Mesendoderm (in vitro differentiated cells): ENCODE measurements around the gene SYNGAP1.
A peak's percentile ranks its signal among the peaks of the same experiment; 100 is the strongest.

Experiments used
- DNase-seq: peaks from one replicate; pipeline ENCODE4 v3.0.0; 2013
- H2AK5ac ChIP-seq: 2 replicates; pipeline ENCODE4 v1.6.1; 2013; ENCODE audit warnings: low read length, inconsistent platforms
- H2BK120ac ChIP-seq: 2 replicates; pipeline ENCODE4 v1.6.1; 2013; ENCODE audit warnings: low read depth, mild to moderate bottlenecking, low read length, moderate library complexity, mixed read lengths
- H2BK15ac ChIP-seq: replicated peaks from 2 replicates; pipeline ENCODE4 v1.6.1; 2013; ENCODE audit warnings: low read depth, mild to moderate bottlenecking, moderate library complexity
- H2BK5ac ChIP-seq: 2 replicates; pipeline ENCODE4 v1.6.1; 2013; ENCODE audit warnings: low read length, inconsistent platforms
- H3K18ac ChIP-seq: 2 replicates; pipeline ENCODE4 v1.6.1; 2013; ENCODE audit warnings: mild to moderate bottlenecking, low read length, mixed read lengths
- H3K23ac ChIP-seq: one replicate; pipeline ENCODE4 v1.6.1; 2013; ENCODE audit warnings: low read length
- H3K27ac ChIP-seq: 2 replicates; pipeline ENCODE4 v1.5.1; 2013; ENCODE audit warnings: low read depth, mild to moderate bottlenecking, inconsistent platforms, low read length, moderate library complexity
- H3K27me3 ChIP-seq: 2 replicates; pipeline ENCODE4 v1.6.1; 2013; ENCODE audit warnings: low read length, control low read depth, mild to moderate bottlenecking, inconsistent platforms; ENCODE audit not compliant: insufficient read depth, poor library complexity
- H3K36me3 ChIP-seq: 2 replicates; pipeline ENCODE4 v1.6.1; 2013; ENCODE audit warnings: low read length, inconsistent platforms; ENCODE audit not compliant: control insufficient read depth, insufficient read depth
- H3K4ac ChIP-seq: one replicate; pipeline ENCODE4 v1.6.1; 2013; ENCODE audit warnings: low read depth, mild to moderate bottlenecking, low read length, moderate library complexity
- H3K4me1 ChIP-seq: 2 replicates; pipeline ENCODE4 v1.6.1; 2013; ENCODE audit warnings: low read depth, low read length, inconsistent platforms; ENCODE audit not compliant: control insufficient read depth
- H3K4me2 ChIP-seq: 2 replicates; pipeline ENCODE4 v1.6.1; 2013; ENCODE audit warnings: low read length
- H3K4me3 ChIP-seq: 2 replicates; pipeline ENCODE4 v1.5.1; 2013; ENCODE audit warnings: mild to moderate bottlenecking, low read length
- H3K56ac ChIP-seq: one replicate; pipeline ENCODE4 v1.6.1; 2013; ENCODE audit warnings: low read length
- H3K79me1 ChIP-seq: 2 replicates; pipeline ENCODE4 v1.6.1; 2013; ENCODE audit warnings: low read length, inconsistent platforms
- H3K79me2 ChIP-seq: 2 replicates; pipeline ENCODE4 v1.6.1; 2013; ENCODE audit warnings: mild to moderate bottlenecking, low read length; ENCODE audit not compliant: control insufficient read depth, insufficient read depth
- H3K9ac ChIP-seq: 2 replicates; pipeline ENCODE4 v1.6.1; 2013; ENCODE audit warnings: low read length, inconsistent platforms
- H4K5ac ChIP-seq: one replicate; pipeline ENCODE4 v1.6.1; 2013; ENCODE audit warnings: low read length
- H4K8ac ChIP-seq: one replicate; pipeline ENCODE4 v1.6.1; 2013; ENCODE audit warnings: low read depth, mild to moderate bottlenecking, control low read depth, low read length, moderate library complexity
- WGBS: extraction: QIAGEN DNeasy Blood & Tissue Kit; methylation state at CpG from one replicate; pipeline ENCODE4 v1.1.7; 2013; ENCODE audit warnings: low lambda C conversion rate, missing lambda C conversion rate; ENCODE audit not compliant: insufficient coverage; ENCODE audit errors: extremely low coverage; 5-methylcytosine and 5-hydroxymethylcytosine counted together

The SYNGAP1 gene

DNA sequence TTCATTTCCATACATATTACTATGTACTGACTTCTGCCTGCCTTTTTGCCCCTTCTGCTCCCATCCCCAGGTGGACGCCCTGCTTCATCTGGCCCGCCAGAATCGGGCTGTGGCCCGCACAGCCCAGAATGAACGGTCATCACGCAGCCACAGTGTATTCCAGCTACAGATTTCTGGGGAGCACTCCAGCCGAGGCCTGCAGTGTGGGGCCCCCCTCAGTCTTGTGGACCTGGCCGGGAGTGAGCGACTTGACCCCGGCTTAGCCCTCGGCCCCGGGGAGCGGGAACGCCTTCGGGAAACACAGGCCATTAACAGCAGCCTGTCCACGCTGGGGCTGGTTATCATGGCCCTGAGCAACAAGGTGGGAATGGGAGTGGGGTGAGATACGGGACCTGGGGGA lies 13.7 kb upstream of the SYNGAP1 start:
- Histone ChIP-seq H3K79me2 (no peaks in the 10 kb centered on the region), H3K4me3 (no peak overlapping the region), H4K5ac (no peak overlapping the region), H3K4me1 (no peaks in the 10 kb centered on the region), H3K4ac (no peak overlapping the region), H3K18ac (no peak overlapping the region), H2BK120ac (no peak overlapping the region), H3K27me3 (no peaks in the 10 kb centered on the region), H2AK5ac (no peak overlapping the region), H2BK5ac (no peak overlapping the region), H3K36me3 (peaks cover 26% of the 10 kb centered on the region), H3K56ac (no peak overlapping the region), H3K9ac (no peak overlapping the region), H3K4me2 (no peak overlapping the region), H4K8ac (no peak overlapping the region), H3K79me1 (peaks cover 4% of the 10 kb centered on the region), H3K27ac (no peak overlapping the region), H3K23ac (no peak overlapping the region), H2BK15ac (no peak overlapping the region)
- WGBS: no CpG with 5 or more reads among the region's 17 CpGs
- no peak for DNase-seq

GRCh38 chr6:33407132-33407718 lies 12.6 kb upstream of the SYNGAP1 start:
- H3K36me3 ChIP-seq: peaks cover 26% of the 10 kb centered on the region
- no peaks in the 10 kb centered on the region for H3K27me3 ChIP-seq
- no peak overlapping the region for H2BK15ac ChIP-seq
- no peak overlapping the region for H3K56ac ChIP-seq
- H3K4me1 ChIP-seq: no peaks in the 10 kb centered on the region
- H3K79me1 ChIP-seq: peaks cover 6% of the 10 kb centered on the region
- DNase-seq: no peak
- H3K27ac ChIP-seq: no peak overlapping the region
- H4K8ac ChIP-seq: no peak overlapping the region
- WGBS: no CpG with 5 or more reads among the region's 5 CpGs
- H3K4me2 ChIP-seq: no peak overlapping the region
- H3K9ac ChIP-seq: no peak overlapping the region
- peaks cover 3% of the 10 kb centered on the region for H3K79me2 ChIP-seq
- H3K23ac ChIP-seq: no peak overlapping the region
- no peak overlapping the region for H3K18ac ChIP-seq
- no peak overlapping the region for H4K5ac ChIP-seq
- no peak overlapping the region for H2BK5ac ChIP-seq
- no peak overlapping the region for H2BK120ac ChIP-seq
- no peak overlapping the region for H3K4ac ChIP-seq
- H2AK5ac ChIP-seq: no peak overlapping the region
- no peak overlapping the region for H3K4me3 ChIP-seq

GRCh38 chr6:33410050-33410710 lies 9.7 kb upstream of the SYNGAP1 start:
- Histone ChIP-seq H3K79me2 (peaks cover 3% of the 10 kb centered on the region), H3K56ac (peak overlapping the region; percentile 95), H3K27me3 (no peaks in the 10 kb centered on the region), H3K36me3 (peaks cover 17% of the 10 kb centered on the region), H3K9ac (peak overlapping the region; percentile 80), H4K5ac (no peak overlapping the region), H3K18ac (peak overlapping the region; percentile 93), H2BK15ac (no peak overlapping the region), H2AK5ac (no peak overlapping the region), H2BK5ac (no peak overlapping the region), H3K4me3 (peak overlapping the region; percentile 25), H3K4me2 (peak overlapping the region; percentile 64), H3K4me1 (no peaks in the 10 kb centered on the region), H3K4ac (peak overlapping the region; percentile 93), H3K27ac (peak overlapping the region; percentile 71), H4K8ac (no peak overlapping the region), H3K79me1 (peaks cover 8% of the 10 kb centered on the region), H3K23ac (no peak overlapping the region), H2BK120ac (peak overlapping the region; percentile 10)
- peak; percentile 99 for DNase-seq
- no CpG with 5 or more reads among the region's 65 CpGs for WGBS

DNA sequence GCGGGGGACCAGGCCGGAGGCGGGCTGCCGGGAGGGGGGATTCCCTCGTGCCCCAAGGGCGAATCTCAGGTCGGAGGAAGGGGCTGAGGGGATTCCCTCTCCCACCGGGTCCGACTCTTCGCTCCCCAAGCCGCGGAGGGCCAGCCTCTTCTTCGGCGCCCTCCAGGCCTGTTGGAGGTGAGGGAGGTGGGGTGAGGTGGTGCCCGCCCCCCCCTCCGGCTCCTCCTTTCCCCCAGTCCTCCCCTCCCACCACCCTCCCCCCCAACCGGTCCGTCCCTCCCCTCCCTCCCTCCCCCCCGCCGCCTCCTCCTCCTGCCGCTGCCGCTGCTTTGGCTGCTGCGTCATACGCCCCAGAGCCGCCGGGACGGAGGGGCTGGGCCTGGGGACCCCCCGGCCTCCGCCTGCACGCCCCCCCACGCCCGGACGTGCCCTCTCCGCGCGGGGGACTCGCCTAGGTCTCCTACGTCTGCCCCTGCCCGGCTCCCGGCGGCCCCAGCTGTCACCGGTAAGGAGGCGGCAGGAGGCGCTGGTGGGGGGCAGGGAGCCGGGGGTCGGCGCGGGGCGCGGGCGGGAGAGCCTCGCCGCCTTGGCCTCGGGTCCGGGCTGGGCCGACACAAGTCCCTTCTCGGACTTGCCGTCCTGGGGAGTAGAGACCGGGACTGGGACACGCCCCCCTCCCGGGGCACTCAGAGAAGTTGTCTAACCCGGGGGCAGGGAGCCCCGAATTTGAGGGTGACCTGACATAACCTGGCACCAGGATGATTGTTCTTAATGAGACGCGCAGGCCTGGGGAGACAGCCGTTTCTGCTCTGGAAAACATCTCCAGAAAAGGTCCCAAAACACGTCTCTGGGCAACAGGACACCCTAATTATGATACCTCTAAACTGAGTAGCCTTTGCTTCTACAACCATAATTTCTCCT lies 8.9 kb upstream of the SYNGAP1 start, which contains the start of gene PHF1:
Gene PHF1, plus strand, starts transcription at position 304 of the 921 bp plus-strand sequence. CDS start 1,250 bp downstream, outside the sequence.
- H3K9ac ChIP-seq: peak within 1 kb of the TSS; percentile 81

GRCh38 chr6:33411632-33412005 lies 8.2 kb upstream of the SYNGAP1 start:
- H3K4me1 ChIP-seq: no peaks in the 10 kb centered on the region
- no peak overlapping the region for H3K27ac ChIP-seq
- no peak overlapping the region for H3K23ac ChIP-seq
- WGBS: no CpG with 5 or more reads among the region's 6 CpGs
- H3K36me3 ChIP-seq: peaks cover 5% of the 10 kb centered on the region
- no peak for DNase-seq
- no peak overlapping the region for H2AK5ac ChIP-seq
- no peak overlapping the region for H2BK5ac ChIP-seq
- no peak overlapping the region for H3K4ac ChIP-seq
- H3K79me1 ChIP-seq: peaks cover 13% of the 10 kb centered on the region
- peak overlapping the region; percentile 75 for H3K4me3 ChIP-seq
- peak overlapping the region; percentile 78 for H3K9ac ChIP-seq
- H3K56ac ChIP-seq: peak overlapping the region; percentile 87
- no peak overlapping the region for H4K8ac ChIP-seq
- no peak overlapping the region for H3K18ac ChIP-seq
- peaks cover 14% of the 10 kb centered on the region for H3K79me2 ChIP-seq
- peak overlapping the region; percentile 90 for H3K4me2 ChIP-seq
- no peak overlapping the region for H2BK15ac ChIP-seq
- H3K27me3 ChIP-seq: no peaks in the 10 kb centered on the region
- H4K5ac ChIP-seq: no peak overlapping the region
- no peak overlapping the region for H2BK120ac ChIP-seq

More for the DNA sequence above, 8.9 kb upstream of the SYNGAP1 start, which contains the start of gene PHF1:
- no CpG with 5 or more reads among the region's 67 CpGs for WGBS
- Histone ChIP-seq H2BK5ac (peak within 1 kb of the TSS; percentile 92), H4K5ac (no peak within 1 kb of the TSS), H4K8ac (no peak within 1 kb of the TSS), H3K79me2 (peaks cover 9% of the 10 kb centered on the region), H3K27me3 (no peaks in the 10 kb centered on the region), H3K4me1 (no peaks in the 10 kb centered on the region), H2AK5ac (no peak within 1 kb of the TSS), H3K18ac (peak within 1 kb of the TSS; percentile 93), H3K4me3 (peak within 1 kb of the TSS; percentile 75), H2BK120ac (peak within 1 kb of the TSS; percentile 48), H3K4ac (peak within 1 kb of the TSS; percentile 93), H3K79me1 (peaks cover 11% of the 10 kb centered on the region), H3K4me2 (peak within 1 kb of the TSS; percentile 90), H3K36me3 (peaks cover 11% of the 10 kb centered on the region), H3K56ac (peak within 1 kb of the TSS; percentile 95), H2BK15ac (no peak within 1 kb of the TSS), H3K23ac (peak within 1 kb of the TSS; percentile 66), H3K27ac (peak within 1 kb of the TSS; percentile 90)
- DNase-seq: no peak
